SU-DHL-6 (cell line): ENCODE results near the gene CD180.

ENCODE experiments used
- H2AFZ ChIP-seq: fragments of 200-600 bp; sonication (generic); 2 replicates; pipeline ENCODE4 v1.6.1; 2014; ENCODE audit warnings: low read depth, mild to moderate bottlenecking, moderate library complexity, mixed read lengths, antibody characterized with exemption, low read length; ENCODE audit not compliant: severe bottlenecking
- H3F3A ChIP-seq: fragments of 200-600 bp; shearing (Covaris generic); 2 replicates; pipeline ENCODE4 v1.6.0; 2016; ENCODE audit warnings: antibody characterized with exemption, mild to moderate bottlenecking; ENCODE audit not compliant: insufficient read depth
- H3K27ac ChIP-seq: fragments of 200-600 bp; sonication (generic); 2 replicates; pipeline ENCODE4 v1.5.1; 2016; ENCODE audit warnings: low read depth, mild to moderate bottlenecking, low read length, moderate library complexity, mixed read lengths
- H3K27me3 ChIP-seq: fragments of 200-600 bp; sonication (generic), shearing (Covaris generic); 2 replicates; pipeline ENCODE4 v1.6.0; 2014; ENCODE audit warnings: mild to moderate bottlenecking, low read length
- H3K36me3 ChIP-seq: fragments of 200-600 bp; sonication (generic); 2 replicates; pipeline ENCODE4 v1.6.1; 2014; ENCODE audit warnings: mild to moderate bottlenecking, low read length, mixed read lengths
- H3K4me2 ChIP-seq: fragments of 300-600, 200-600 bp; shearing (Covaris generic), sonication (generic); 2 replicates; pipeline ENCODE4 v1.6.0; 2014; ENCODE audit warnings: low read length, low read depth, mild to moderate bottlenecking; ENCODE audit not compliant: poor library complexity, severe bottlenecking
- H3K4me3 ChIP-seq: fragments of 200-600 bp; sonication (generic); 2 replicates; pipeline ENCODE4 v1.5.1; 2014; ENCODE audit warnings: antibody characterized with exemption, low read length, mild to moderate bottlenecking, mixed read lengths; ENCODE audit not compliant: insufficient read depth, poor library complexity, severe bottlenecking
- H3K79me2 ChIP-seq: fragments of 200-600 bp; sonication (generic); 2 replicates; pipeline ENCODE4 v1.6.1; 2014; ENCODE audit warnings: mild to moderate bottlenecking, low read length, moderate library complexity; ENCODE audit not compliant: insufficient read depth
- H3K9ac ChIP-seq: fragments of 200-600 bp; sonication (generic); 2 replicates; pipeline ENCODE4 v1.7.0; 2014; ENCODE audit warnings: mild to moderate bottlenecking, low read length
- H3K9me2 ChIP-seq: fragments of 200-600 bp; sonication (generic); replicated peaks from 2 replicates; pipeline ENCODE4 v1.6.1; 2014; ENCODE audit warnings: low read length; ENCODE audit not compliant: insufficient read depth
- H3K9me3 ChIP-seq: fragments of 200-600 bp; sonication (generic); 2 replicates; pipeline ENCODE4 v1.6.1; 2014; ENCODE audit warnings: low read length, mixed read lengths; ENCODE audit not compliant: insufficient read depth
- H4K20me1 ChIP-seq: fragments of 200-600 bp; sonication (generic); 2 replicates; pipeline ENCODE4 v1.6.1; 2014; ENCODE audit warnings: low read depth, mild to moderate bottlenecking, antibody characterized with exemption, low read length, moderate library complexity, mixed read lengths
- EZH2phosphoT487 ChIP-seq: fragments of 200-600 bp; sonication (generic), shearing (Covaris generic); conservative IDR thresholded peaks from 2 replicates; pipeline ENCODE4 v1.6.1; 2018; ENCODE audit warnings: mild to moderate bottlenecking, antibody characterized with exemption, low read length, moderate library complexity, mixed read lengths
- TF ChIP-seq, protein P1 (sequence below): fragments of 200-600 bp; sonication (generic); IDR thresholded peaks from one replicate; pipeline ENCODE4 v1.5.1; 2017; ENCODE audit warnings: antibody characterized with exemption, mild to moderate bottlenecking, low read length, moderate library complexity; ENCODE audit not compliant: insufficient read depth, poor library complexity, severe bottlenecking

Gene CD180

DNA sequence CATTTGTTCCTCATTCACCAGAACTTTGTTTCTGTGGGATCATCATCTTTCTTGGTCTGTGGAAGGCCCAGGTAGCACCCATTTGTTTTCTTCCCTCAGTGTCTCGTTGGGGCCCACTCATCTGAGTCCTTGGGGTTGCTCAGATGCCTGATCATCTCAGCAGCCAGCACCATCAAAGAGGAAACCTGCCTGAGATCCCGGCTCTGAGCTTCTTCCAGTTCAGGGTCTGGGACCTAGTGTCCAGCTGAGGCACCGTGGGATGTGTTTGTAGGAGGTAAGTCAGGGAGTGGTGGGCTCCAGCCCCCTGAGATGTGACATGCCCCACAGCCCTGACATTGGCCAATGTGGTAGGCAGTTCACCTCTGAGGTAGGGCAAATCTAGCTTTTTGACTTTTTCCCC, 9.4 kb upstream of the CD180 start:
- Histone ChIP-seq H2AFZ (peak overlapping the region; percentile 4), H3K9me3 (no peaks in the 10 kb centered on the region), H3K36me3 (no peaks in the 10 kb centered on the region), H3F3A (peaks cover 37% of the 10 kb centered on the region; the same call in 1 of the 2 replicates), H3K4me2 (peak overlapping the region; percentile 53), H3K27me3 (no peaks in the 10 kb centered on the region), H3K27ac (peak overlapping the region; percentile 79), H3K79me2 (no peaks in the 10 kb centered on the region), H3K9me2 (no peaks in the 10 kb centered on the region), H3K4me3 (peak overlapping the region; percentile 13), H3K9ac (peak overlapping the region; percentile 8; the same call in 1 of the 2 replicates), H4K20me1 (no peaks in the 10 kb centered on the region)
- TF ChIP-seq, protein P1, sequence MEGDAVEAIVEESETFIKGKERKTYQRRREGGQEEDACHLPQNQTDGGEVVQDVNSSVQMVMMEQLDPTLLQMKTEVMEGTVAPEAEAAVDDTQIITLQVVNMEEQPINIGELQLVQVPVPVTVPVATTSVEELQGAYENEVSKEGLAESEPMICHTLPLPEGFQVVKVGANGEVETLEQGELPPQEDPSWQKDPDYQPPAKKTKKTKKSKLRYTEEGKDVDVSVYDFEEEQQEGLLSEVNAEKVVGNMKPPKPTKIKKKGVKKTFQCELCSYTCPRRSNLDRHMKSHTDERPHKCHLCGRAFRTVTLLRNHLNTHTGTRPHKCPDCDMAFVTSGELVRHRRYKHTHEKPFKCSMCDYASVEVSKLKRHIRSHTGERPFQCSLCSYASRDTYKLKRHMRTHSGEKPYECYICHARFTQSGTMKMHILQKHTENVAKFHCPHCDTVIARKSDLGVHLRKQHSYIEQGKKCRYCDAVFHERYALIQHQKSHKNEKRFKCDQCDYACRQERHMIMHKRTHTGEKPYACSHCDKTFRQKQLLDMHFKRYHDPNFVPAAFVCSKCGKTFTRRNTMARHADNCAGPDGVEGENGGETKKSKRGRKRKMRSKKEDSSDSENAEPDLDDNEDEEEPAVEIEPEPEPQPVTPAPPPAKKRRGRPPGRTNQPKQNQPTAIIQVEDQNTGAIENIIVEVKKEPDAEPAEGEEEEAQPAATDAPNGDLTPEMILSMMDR, result no peak
- no peak for TF ChIP-seq EZH2phosphoT487

DNA sequence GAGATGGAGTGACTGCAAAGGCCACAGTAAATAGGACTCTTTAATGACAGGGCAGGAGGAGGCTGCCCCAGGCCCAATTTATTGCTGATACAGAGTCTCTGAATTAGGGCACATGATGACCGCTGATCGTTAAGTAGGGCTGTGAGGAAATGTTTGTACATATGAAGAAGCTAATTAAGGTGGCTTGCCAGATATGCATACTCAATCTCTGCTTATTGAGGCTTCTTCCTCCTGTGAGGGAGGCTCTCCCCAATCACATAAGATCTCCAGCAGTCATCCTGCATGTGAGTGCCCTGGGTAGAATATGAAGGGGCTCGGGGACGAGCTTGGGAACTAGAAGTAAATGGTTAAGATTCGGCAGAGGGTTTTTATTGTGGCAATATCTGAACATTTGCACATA, 8.2 kb upstream of the CD180 start:
- H3K4me3 ChIP-seq, result no peak overlapping the region
- peak overlapping the region; percentile 53 for H3K4me2 ChIP-seq
- H2AFZ ChIP-seq, result peak overlapping the region; percentile 4

DNA sequence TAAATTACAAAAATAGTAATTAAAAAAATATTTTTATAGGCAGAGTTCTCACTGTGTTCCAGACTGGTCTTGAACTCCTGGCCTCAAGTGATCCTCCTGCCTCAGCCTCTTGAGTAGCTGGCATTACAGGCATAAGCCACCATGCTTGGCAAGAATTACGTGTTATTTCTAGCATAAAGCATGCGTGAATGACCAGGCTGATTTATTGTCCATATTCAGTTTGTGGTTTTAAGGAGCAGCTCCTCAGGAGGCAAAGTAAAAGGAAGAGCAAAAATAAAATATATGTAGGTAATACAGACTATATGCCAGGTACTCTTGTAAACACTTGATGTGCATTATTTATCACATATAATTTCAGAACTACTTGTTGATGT, 7.1 kb upstream of the CD180 start:
- Histone ChIP-seq H3K36me3 (no peaks in the 10 kb centered on the region), H4K20me1 (no peaks in the 10 kb centered on the region), H2AFZ (no peak overlapping the region), H3K4me2 (peak overlapping the region; percentile 43), H3K9me2 (no peaks in the 10 kb centered on the region), H3K9ac (no peak overlapping the region), H3F3A (peaks cover 46% of the 10 kb centered on the region; the same call in 1 of the 2 replicates), H3K27me3 (no peaks in the 10 kb centered on the region), H3K4me3 (no peak overlapping the region), H3K79me2 (no peaks in the 10 kb centered on the region), H3K9me3 (no peaks in the 10 kb centered on the region), H3K27ac (0 out of 2 replicates have a peak overlapping the region, but pooled peaks have one; percentile 19)
- TF ChIP-seq EZH2phosphoT487, result no peak
- TF ChIP-seq, protein P1, result no peak

More for the DNA sequence above, 8.2 kb upstream of the CD180 start:
- Histone ChIP-seq H3K9me3 (no peaks in the 10 kb centered on the region), H3K27me3 (no peaks in the 10 kb centered on the region), H3K9me2 (no peaks in the 10 kb centered on the region), H3F3A (peaks cover 41% of the 10 kb centered on the region; the same call in 1 of the 2 replicates), H3K9ac (no peak overlapping the region), H3K36me3 (no peaks in the 10 kb centered on the region), H4K20me1 (no peaks in the 10 kb centered on the region), H3K27ac (peak overlapping the region; percentile 79), H3K79me2 (no peaks in the 10 kb centered on the region)
- no peak for TF ChIP-seq EZH2phosphoT487
- TF ChIP-seq, protein P1, result no peak
